HL-60/S4 treated with retinoic acid at 250 ng/mL for 4 days and 3 days (cell line): ENCODE measurements around the gene UNC5A.

Experiments used
- in situ Hi-C: fragments of 300-500 bp; cut with MboI; formaldehyde crosslinking; loops from 2 replicates; pipeline ENCODE4 v1.7.0; 2022; ENCODE audit warnings: low sequenced_read_pairs

Gene UNC5A

DNA sequence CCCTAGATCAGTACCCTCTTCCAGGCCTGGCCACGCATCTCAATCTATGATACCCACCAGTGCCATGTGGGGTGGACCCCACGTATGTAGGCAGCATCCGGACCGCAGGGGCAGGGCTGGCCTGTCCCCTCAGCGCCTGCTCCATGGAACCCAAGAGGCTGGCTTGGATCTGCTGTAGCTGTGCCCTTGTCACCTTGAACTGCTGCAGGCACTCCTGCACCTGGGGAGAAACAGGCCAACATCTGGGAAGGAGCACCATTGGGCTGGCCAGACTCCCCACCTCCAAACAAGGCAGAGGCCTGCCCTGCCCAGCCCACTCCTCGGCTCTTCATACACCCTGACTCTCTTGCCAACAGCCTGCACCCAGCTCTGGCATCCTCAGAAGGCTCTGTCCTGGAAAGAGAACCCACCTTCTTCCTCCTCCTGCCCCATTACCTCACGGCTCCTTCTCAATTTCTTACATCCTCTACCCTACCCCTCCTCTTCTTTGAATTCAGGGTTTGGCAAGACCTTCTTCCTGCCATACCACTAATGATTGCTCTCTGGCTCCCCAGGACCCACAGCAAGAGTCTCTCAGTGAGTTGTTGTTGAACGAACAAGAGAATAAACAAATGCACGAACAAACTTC is 81.1 kb downstream of the UNC5A start:
- in situ Hi-C loops, result no loop called here

DNA sequence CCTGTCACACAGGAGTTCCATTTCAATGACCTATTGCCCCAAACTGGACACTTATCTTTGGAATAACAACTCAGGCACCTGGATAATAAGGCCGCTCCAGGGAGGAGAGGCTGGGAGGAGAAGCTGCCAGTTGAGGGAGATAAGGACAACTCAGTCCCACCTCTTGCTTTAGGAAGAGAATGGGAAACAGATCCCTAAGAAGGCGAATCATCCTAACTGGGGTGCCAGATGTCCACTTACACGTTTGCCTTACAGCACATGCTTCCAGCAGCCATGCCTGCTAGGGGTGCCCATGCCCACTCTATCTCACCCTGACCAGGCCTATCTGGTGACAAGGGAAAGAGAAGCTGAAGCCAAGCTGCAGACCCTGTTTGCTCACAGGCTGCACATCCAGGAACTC is 82.3 kb downstream of the UNC5A start:
- in situ Hi-C loops, result no loop called here

DNA sequence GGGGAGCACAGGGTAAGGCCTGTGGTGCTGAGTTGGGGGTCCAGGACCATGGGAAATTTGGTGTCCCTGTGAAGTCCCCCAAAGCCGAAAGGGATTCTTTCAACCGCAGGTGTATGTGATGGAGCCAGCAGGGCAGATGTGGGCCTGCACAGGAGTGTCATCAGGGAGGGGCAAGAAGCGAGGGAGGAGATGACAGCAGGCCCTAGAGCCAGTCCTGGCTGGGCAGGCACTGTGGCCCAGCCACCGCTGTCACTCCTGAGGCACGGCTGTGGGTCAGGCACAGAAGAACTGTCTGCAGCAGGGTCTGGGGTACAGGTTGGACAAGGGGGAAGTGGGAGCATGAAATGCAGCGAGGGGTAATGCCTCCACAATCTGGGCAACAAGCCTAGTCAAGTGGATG is 83.9 kb downstream of the UNC5A start:
- in situ Hi-C loops, result no loop called here

DNA sequence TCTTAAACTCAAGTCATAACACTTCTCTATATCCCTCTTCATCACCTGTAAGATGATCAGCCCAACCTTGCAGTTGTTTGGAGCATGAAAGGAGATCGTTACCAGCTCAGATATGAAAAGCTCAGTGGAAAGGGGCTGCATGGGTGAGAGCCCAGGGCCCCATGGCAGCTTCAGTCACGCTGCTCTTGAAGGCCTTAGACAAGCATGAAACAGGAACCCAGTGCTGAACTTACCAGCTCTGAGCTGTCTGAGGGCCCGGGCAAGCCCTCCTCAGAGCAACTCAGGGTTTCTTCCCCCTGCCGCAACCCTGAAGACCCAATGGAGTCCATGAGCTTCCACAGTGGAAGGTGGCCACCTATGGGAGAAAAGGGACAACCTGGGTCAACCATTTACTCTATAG is 85.5 kb downstream of the UNC5A start:
- in situ Hi-C loops, result no loop called here

DNA sequence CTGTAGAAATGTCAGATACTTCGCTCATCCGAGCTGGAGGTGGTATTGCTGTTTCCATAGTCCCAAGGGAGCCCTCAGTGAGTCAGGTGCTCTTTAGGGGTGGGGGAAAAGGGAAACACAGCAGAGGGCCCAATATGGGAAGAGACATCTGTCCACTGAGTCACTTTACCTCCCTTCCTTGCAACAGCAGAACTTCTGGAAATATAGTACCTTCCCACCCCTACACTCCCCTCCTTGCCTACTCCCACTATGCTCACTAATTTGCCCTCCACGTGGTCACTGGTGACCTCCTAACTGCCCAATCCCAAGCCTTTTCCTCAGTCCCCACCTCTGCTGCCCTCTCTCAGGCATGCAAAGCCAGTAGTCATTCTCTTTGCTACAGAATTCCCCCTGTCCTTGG is 86.9 kb downstream of the UNC5A start:
- in situ Hi-C loops, result no loop called here

DNA sequence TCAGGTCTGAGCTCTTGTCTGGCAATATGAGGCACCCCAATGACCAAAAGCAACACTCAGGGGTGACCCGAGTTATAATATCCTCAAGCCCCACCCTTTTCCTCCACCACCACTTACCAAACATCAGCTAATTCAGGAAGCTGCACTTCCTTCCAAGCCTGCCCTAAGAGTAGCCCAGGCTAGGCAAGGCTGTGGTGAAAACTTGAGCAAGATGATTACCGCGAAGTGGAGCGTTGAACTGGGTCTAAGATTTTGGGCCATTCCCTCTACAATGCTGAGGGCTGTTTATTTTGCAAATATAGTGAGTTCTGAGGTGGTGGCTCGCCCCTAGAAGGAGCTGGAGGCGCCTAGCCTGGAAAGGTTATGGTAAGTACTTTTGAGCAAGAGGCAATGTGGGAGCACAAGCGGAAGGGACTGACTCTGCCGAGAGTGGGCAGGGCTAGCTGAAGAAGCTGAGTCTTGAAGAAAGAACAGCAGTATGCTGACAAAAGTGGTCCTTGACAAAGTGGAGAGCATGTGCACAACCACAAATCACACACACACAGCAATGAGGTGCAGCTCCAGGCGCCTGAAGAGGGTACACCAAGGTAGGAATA is 89.0 kb downstream of the UNC5A start, which contains the start of gene HK3:
HK3 (minus strand) TSS at position 51 of the 596 bp plus-strand sequence. CDS start 3,187 bp downstream, outside the sequence.
- in situ Hi-C loops, result no loop called here

DNA sequence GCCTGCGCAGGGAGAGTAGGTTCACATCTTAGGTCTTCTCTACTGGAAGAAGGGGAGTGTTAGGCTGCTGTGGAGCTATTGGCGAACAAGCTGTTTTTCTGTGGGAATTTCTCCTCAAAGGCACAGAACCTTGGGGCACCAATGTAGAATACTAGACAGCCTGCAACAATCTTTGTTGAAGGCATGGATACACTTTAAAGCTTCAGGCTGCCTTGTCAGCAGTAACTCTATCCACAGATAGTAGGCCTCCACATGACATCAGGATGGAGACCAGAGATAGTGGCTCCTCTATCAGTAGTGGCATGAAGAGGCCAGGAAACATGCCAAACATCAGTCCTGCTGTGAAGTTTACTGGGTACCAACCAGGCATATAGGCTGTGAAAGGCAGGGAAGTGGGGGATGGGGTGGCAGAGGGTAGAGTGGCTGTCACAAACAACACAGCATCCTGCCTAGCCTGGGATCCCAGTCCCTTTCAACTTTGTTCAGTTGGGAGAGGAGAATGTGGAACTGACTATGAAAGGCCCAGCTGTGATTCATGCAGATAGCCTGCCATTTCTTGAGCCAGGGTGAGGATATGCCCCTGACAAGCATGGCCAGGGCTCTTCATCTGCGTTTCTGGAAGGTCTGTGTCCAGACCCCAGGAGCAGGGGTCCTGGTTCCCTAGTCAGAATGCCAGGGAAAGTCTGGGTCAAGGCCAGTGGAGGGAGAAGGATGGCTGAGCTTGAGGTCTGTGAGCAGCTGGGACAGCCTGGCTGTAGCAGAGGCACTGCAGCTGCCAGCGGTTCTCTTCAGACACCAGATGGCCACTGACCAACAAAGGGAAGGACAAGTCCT is 89.8 kb downstream of the UNC5A start:
- in situ Hi-C loops, result no loop called here

DNA sequence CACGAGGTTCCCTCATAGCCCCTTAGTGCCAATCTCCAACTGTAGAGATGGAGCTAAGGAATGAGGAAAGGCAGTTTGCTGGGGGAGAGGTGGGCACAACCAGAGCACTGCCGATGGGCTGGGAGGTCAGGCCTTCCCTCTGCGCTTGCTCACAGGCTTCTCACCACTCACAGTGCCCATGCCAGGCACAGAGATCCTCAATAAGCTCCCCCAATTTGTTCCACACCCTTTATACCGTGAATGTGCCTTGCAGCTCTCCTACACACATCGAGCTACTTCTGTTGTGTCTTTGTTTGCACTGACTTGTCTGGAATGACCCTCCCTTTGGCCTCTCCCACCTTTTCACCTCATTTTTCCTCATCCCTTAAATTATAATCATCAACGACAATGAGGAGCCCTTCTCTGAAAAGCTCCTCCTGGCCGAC is 90.4 kb downstream of the UNC5A start:
- in situ Hi-C loops, result no loop called here

DNA sequence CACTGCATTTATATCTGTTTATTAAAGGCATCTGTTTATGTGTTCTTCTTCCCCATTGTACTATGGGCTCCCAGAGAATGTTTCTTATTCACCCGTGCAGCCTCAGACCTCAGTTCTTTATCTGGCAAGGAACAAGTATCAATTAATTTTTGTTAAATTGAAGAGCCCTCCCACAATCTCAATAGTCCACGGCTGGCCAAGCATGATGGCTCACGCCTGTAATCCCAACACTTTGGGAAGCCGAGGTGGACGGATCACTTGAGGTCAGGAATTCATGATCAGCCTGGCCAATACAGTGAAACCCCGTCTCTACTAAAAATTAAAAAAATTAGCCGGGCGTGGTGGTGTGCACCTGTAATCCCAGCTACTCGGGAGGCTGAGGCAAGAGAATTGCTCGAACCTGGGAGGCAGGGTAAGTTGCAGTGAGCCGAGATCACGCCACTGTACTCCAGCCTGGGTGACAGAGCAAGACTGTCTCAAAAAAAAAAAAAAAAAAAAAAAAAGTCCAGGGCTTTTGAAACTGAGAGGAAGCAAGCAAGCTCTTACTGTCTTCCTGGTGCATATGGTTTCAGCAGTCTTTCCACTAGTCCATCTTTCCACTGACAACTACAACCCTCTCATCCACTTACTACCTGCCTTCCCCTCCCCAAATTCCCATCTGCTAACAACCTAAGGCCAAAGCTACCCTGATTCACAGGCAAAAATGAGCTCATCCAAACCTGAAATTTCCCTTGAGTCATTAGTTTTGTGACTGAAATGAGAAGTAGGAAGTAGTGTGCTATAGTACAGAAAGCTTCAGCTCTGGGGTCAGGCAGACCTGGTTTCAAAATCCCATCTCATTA is 91.1 kb downstream of the UNC5A start:
- in situ Hi-C loops, result no loop called here

DNA sequence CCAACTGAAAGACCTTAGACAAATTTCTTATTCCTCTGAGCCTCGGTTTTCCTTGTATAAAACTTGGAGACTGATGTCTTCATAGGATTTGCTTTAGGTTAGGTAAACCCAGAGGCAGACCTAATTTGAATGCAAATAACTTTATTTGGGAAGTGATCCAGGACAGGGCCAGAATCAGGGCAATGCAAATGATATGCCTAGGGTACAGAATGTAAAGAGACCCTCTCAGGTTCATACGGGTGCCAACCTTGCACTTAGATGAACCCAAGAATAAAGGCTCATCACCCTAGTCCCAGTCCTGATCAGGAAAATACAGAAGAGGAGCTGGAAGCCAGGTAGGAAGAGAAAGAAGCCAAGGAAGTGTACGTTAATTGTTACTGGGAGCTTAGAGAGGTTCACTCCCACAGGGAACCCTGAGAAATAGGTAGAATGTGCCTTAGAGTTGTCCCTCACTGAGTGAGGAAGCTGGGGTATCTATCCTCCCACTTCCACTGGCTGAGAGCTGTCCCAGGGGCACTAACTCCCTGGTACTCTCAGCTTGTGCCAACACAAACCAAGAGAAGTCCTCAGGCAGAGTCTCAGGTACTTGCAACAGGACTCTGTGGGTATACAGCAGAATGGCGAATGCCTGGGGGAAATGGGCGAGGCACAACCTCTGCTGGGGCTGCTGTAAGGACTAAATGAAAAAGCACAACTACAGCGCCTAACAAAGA is 91.9 kb downstream of the UNC5A start:
- in situ Hi-C loops, result no loop called here

DNA sequence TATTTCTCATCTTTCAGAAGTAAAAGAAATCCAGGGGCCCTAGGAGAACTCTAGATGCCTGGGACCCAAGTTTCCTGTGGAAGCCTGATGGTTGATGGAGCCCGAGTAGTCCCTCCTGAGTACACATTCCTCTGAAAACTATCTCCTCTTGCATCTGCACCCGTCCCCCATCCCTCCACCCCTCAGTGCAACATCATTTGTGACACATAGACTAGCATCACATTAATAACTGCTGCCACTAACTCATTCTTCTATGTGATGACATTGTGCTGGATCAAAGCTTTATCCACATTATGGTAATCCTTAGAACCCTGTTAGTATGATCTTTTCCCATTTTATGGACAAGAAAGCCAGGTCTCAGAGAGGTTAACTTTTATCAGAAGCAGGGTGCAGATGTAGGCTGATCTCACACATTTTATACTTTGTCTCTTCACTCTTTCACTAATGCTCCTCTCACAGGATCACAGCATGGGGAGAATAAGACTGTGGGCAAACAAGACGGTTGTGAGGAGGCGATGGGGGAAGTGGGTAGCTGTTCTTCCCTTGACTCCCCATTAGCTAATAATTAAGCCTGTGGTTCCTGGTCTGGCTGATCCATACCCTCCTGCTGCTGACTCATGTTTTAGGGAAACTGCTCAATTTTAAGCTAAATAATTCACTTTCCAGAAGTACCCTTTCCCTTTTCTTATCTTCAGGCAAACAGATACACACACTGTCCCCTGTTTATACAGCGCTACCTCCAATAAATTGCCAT is 92.7 kb downstream of the UNC5A start:
- in situ Hi-C loops, result no loop called here

DNA sequence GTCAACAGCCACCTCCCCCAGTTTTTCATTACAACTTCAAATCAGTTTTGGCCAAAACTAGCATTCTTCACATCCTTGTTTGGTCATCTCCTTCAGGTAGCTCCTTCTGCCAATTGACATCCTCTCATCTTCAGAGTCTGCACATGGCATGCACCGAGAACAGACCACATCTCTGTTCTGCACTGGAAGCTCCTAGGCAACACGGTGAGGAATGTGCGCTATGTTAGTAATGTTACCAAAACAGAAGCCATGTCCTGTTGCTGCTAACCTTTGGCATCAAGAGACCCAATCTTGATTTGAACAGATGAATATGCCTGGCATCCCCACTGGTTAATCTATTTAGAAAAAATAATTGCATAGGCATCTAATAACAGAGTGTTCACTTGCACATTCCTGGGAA is 93.9 kb downstream of the UNC5A start:
- in situ Hi-C loops, result no loop called here

DNA sequence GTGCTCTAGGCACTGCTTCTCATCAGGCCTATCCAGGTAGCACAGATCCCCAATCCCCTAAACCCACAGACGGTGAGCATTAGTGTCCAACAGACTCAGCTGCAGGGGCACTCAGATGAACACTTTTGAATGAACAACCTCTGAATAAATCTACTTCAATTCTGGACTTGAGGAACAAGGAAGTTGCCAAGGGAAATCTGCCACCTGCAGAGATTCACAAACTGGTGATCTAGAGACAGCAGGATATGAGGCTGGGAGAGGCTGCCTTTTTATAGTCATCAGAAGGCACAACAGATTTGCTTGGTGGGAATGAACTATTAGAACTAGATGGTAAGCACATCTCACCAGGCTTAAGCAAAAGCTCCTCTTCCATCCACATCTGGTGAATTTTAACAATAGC is 95.8 kb downstream of the UNC5A start:
- in situ Hi-C loops, result no loop called here

DNA sequence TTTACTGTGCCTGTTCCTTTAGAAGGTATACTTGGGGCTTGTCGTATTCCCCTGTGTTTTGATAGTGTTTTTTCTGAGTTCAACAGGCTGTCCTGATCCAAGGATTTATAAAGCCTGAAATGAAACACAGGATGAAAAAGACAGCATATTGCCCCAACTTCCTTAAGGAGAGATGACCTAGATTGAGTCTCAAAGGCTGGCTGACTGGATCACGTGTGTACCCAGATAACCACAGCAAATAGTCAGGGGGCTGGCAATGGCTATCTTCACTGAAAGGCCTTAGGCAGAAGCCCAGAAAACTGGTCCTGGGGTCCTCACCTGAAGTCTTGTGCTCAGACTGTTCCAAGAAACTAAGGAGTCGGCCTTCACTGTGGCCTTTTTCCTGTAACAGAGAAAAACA is 96.4 kb downstream of the UNC5A start:
- in situ Hi-C loops, result no loop called here

DNA sequence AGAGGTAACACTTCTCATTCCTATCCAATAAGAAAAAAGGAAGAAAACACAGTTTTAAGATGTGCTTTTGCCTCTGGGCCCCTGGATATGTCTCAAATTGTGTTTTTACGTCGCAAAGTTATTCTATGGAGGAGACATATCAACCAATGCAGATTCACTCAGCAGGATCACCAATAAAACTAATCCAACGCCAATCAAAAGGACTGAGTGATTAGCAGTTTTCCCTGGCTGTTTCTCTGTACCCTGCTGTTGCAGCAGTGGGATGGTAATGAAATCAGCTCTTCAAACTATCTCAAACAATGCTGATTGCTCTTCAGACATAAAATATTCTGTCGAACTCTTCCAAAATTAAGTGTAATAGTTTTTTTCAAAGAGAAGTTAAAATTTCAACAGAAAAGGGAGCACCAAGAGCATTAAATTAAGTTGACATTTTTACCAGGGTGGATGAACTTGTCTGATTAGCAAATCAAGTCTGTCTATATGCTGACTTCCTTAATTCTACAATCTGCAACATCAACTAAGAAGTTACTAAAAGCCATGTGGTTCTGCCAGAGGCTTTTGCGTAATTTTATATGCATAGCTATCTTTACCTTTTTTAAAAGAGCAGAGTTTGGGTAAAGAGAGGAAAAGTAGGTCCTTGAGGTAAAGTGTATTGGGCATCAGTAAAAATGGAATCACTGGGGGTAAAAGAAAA is 98.5 kb downstream of the UNC5A start:
- in situ Hi-C loops, result no loop called here

DNA sequence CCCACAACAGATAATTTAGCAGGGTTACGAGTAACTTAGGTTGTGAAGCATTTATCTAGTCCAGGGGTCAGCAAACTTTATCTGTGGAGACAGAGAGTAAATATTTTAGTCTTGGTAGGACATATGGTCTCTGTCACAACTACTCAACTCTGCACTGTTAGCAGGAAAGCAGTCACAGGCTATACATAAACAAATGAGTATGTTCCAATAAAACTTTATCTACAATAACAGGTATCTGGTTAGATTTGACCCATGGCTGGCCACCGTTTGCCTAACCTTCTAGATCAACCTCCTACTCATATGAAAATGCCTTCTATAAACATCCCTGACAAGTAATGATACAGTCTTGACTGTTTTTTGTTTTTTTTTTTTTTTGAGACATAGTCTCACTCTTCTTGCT is 101.8 kb downstream of the UNC5A start:
- in situ Hi-C loops, result no loop called here

DNA sequence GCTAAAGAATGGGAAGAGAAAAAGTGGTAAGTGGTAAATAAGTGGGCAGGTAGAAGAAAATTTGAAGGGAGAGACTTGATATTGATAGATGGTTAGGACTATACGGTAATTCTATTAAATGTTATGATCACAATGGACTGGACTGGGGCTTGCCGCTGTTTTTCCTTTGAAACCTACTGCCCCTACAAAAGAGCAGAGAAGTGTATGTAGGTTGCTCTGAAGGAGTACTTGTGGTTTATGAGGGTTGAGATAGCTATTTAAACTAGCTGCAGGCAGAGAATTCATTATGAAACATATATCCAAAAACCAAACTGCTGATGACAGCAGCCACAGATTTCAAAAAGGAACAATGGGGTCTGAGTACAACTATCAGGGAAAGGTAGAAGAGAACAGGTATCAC is 105.5 kb downstream of the UNC5A start:
- in situ Hi-C loops, result no loop called here

DNA sequence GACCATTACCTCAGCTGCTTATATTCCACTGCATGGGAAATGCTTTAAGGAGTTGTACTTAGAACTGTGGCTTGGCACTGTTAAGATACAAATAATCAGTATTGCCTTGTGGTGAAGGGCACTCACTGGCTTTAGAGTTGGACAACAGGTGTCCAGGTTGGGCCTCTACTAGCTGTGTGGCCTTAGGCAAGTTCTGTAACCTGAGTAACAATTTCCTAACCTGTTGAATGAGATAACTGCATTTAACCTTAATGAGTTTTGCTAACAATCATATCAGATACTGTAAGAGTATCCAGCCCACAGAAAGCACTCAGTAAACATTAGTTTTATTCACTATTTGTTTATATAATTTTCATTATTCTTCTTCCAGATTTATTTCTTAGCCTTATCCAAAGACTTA is 106.0 kb downstream of the UNC5A start:
- in situ Hi-C loops, result no loop called here

DNA sequence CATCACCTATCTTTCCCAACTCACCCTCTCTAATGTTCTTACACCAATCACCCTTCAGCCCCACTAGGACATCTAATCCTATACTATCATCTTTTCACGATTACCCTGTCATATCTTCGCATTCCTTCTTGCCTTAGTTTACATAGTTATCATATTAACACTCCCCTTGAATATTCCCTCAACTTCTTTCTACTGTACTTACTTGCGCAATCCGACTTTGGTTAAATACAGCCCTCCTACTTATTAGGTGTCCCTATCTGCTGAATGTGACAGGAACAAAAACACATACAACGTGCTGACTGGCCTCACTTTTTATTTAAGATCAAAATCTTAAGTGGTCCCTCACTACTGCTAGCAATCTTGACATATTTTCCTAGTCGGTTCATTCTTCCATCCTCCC is 108.3 kb downstream of the UNC5A start:
- in situ Hi-C loops, result no loop called here
